Ovary (tissue), 9 donors: ENCODE results near the gene TAS2R31. TPM values are rescaled to one million over a fixed set of nuclear protein-coding genes. Genes with fewer than 3 reads are reported as not detected.

ENCODE experiments used
- DNase-seq, 5 donors: peaks; one replicate each; pipeline ENCODE4 v3.0.0-alpha.2; 2019 to 2020
- H3K27ac ChIP-seq, 2 donors: fragments of 200-600 bp; one replicate each; pipeline versions ENCODE4 v1.5.1 to v1.8.0; 2019 to 2022
- H3K27me3 ChIP-seq: fragments of 200-600 bp; one replicate; pipeline ENCODE4 v1.8.0; 2022
- H3K36me3 ChIP-seq: fragments of 200-600 bp; sonication (generic); one replicate; pipeline ENCODE4 v1.5.1; 2019
- H3K4me1 ChIP-seq: one replicate; pipeline ENCODE4 v1.8.1; 2013; ENCODE audit warnings: mild to moderate bottlenecking, moderate library complexity; ENCODE audit not compliant: insufficient read depth
- H3K4me3 ChIP-seq: fragments of 200-600 bp; sonication (generic); one replicate; pipeline ENCODE4 v1.5.1; 2017
- H3K9me3 ChIP-seq, 2 donors: fragments of 200-600 bp in 1 of 2; sonication (generic) in 1 of 2; one replicate each; pipeline versions ENCODE4 v1.5.1 to v1.8.1; 2013 to 2019; ENCODE audit warnings: mild to moderate bottlenecking in 1 of 2, moderate library complexity in 1 of 2
- EP300 ChIP-seq: sonication (generic); formaldehyde crosslinking; IDR thresholded peaks from one replicate; pipeline ENCODE4 v1.6.1; 2017; ENCODE audit warnings: antibody characterized with exemption
- POLR2A ChIP-seq: fragments of 450-650 bp; IDR thresholded peaks from one replicate; pipeline ENCODE4 v1.6.1; 2017; ENCODE audit warnings: antibody characterized with exemption, mild to moderate bottlenecking, moderate library complexity
- WGBS, 3 donors: extraction: QIAGEN DNeasy Blood & Tissue Kit in 1 of 3; methylation state at CpG; one replicate each; pipeline versions ENCODE4 v1.1.5 to v1.1.7; 2013 to 2017; 5-methylcytosine and 5-hydroxymethylcytosine counted together
- intact Hi-C, 4 donors: fragments of 100-400 bp; cut with DNase I; formaldehyde crosslinking; loops; one replicate each; pipeline versions ENCODE4 v1.11.0 to v1.15.1; 2022 to 2023
- polyA plus RNA-seq, 2 donors: library from polyadenylated mRNA; stranded (reverse); fragments of 200-250 nt in 1 of 2; fragments of 350-450 nt in 1 of 2; fragmentation: Illumina TruSeq in 1 of 2; extraction: RNeasy Lipid Tissue Mini Kit (QIAGEN cat#74804) in 1 of 2; gene quantifications; one replicate each; pipeline ENCODE4 v1.2.3, GENCODE V29; 2013 to 2014
- total RNA-seq, 7 donors: library from RNA; depleted of rRNA in 2 of 7; stranded (reverse); fragments of >200 nt in 2 of 7; fragmentation: NEBNext Ultra II Directional in 3 of 7; extraction: Animal tissue kit (Norgen Biotek cat#: 25700) in 3 of 7; gene quantifications; one replicate each; pipeline versions ENCODE4 v1.1.0 to v1.2.4, GENCODE V29; 2016 to 2023
- TF ChIP-seq, protein P1 (sequence below), 3 donors: fragments of 450-650 bp in 2 of 3; fragments of 200-600 bp in 1 of 3; IDR thresholded peaks; one replicate each; pipeline versions ENCODE4 v1.5.1 to v1.8.0; 2016 to 2022; ENCODE audit warnings: antibody characterized with exemption in 3 of 3, mild to moderate bottlenecking in 1 of 3
- donor health status: DM: no; HTN: no; CAD: no; lungs with moderate emphysema.
- donor health status: DM: no; HTN: no; CAD: no.
- donor health status: Bipolar disorder and iron deficiency.
- donor health status: DM: yes; HTN: yes; CAD: no.
- donor health status: DM: no; HTN: no; CAD: no.
- donor health status: DM: yes; HTN: yes; CAD: no.

The TAS2R31 gene
- total and polyA plus RNA-seq, 9 donors: 0.18 to 8.6 (median 3.8) TPM

DNA sequence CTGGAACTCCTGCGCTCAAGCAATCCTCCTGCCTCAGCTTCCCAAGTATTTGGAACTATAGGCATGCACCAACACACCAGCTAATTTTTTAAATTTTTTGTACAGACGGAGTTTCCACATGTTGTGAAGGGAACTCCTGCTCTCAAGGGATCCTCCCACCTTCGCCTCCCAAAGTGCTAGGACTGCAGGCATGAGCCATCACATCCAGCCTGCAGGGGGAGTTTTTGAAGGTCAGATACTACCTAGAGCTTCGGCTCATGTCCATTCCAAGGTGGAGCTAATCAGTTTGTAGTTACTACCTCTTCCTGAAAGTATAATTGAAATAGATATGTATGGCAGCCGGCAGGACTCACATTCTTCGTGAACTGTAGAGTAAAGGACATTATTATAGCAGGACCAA, 5.1 kb downstream of the TAS2R31 start:
- H3K4me1 ChIP-seq: no peaks in the 10 kb centered on the region
- no peak overlapping the region for H3K27ac ChIP-seq
- H3K9me3 ChIP-seq: no peaks in the 10 kb centered on the region
- no peaks in the 10 kb centered on the region for H3K36me3 ChIP-seq
- intact Hi-C loops: no loop called here
- H3K4me3 ChIP-seq: no peak overlapping the region
- DNase-seq: no peak
- 94% methylated on average over 6 of the region's 6 CpGs for WGBS, 3 donors
- TF ChIP-seq POLR2A: no peak
- TF ChIP-seq, protein P1, sequence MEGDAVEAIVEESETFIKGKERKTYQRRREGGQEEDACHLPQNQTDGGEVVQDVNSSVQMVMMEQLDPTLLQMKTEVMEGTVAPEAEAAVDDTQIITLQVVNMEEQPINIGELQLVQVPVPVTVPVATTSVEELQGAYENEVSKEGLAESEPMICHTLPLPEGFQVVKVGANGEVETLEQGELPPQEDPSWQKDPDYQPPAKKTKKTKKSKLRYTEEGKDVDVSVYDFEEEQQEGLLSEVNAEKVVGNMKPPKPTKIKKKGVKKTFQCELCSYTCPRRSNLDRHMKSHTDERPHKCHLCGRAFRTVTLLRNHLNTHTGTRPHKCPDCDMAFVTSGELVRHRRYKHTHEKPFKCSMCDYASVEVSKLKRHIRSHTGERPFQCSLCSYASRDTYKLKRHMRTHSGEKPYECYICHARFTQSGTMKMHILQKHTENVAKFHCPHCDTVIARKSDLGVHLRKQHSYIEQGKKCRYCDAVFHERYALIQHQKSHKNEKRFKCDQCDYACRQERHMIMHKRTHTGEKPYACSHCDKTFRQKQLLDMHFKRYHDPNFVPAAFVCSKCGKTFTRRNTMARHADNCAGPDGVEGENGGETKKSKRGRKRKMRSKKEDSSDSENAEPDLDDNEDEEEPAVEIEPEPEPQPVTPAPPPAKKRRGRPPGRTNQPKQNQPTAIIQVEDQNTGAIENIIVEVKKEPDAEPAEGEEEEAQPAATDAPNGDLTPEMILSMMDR (IDR thresholded peaks at IDR 0.05): no peak
- no peak for TF ChIP-seq EP300
- peaks cover 2% of the 10 kb centered on the region for H3K27me3 ChIP-seq

GRCh38 chr12:11023387-11023786, 7.8 kb downstream of the TAS2R31 start:
- no peak for DNase-seq
- Histone ChIP-seq H3K27ac (no peak overlapping the region), H3K4me1 (no peaks in the 10 kb centered on the region), H3K36me3 (no peaks in the 10 kb centered on the region), H3K9me3 (no peaks in the 10 kb centered on the region), H3K4me3 (no peak overlapping the region), H3K27me3 (no peaks in the 10 kb centered on the region)
- WGBS, 3 donors: 65 to 74% (median 67%) methylated on average over 2 of the region's 2 CpGs
- intact Hi-C loops: no loop called here
- TF ChIP-seq EP300 (no peak), POLR2A (no peak)
- TF ChIP-seq, protein P1 (IDR thresholded peaks at IDR 0.05): no peak

- WGBS, 3 donors: 78 to 87% (median 86%) methylated on average over 1 of the region's 1 CpG
- no peak within 1 kb of the TSS for H3K27ac ChIP-seq
Measured at GRCh38 chr12:11022520-11022919, 8.7 kb downstream of the TAS2R31 start, which contains the start of gene TAS2R19. TSS of gene TAS2R19 (minus strand) at chr12:11022620. CDS start at chr12:11022571, 49 bp downstream.

GRCh38 chr12:11016937-11017336, 14.3 kb downstream of the TAS2R31 start:
- H3K27ac ChIP-seq: no peak overlapping the region
- H3K9me3 ChIP-seq: no peaks in the 10 kb centered on the region
- no peak for TF ChIP-seq EP300
- no peak for TF ChIP-seq POLR2A
- TF ChIP-seq, protein P1 (IDR thresholded peaks at IDR 0.05): no peak
- no peak overlapping the region for H3K4me3 ChIP-seq
- H3K27me3 ChIP-seq: no peaks in the 10 kb centered on the region
- 55 to 98% (median 92%) methylated on average over 1 of the region's 1 CpG for WGBS, 3 donors
- H3K36me3 ChIP-seq: no peaks in the 10 kb centered on the region
- no peaks in the 10 kb centered on the region for H3K4me1 ChIP-seq
- intact Hi-C loops: no loop called here
- DNase-seq: no peak

More at GRCh38 chr12:11022520-11022919, 8.7 kb downstream of the TAS2R31 start, which contains the start of gene TAS2R19:
- no peak within 1 kb of the TSS for H3K4me3 ChIP-seq
- no peaks in the 10 kb centered on the region for H3K4me1 ChIP-seq
- H3K36me3 ChIP-seq: no peaks in the 10 kb centered on the region
- no peak for DNase-seq
- no peaks in the 10 kb centered on the region for H3K9me3 ChIP-seq
- intact Hi-C loops: no loop called here
- TF ChIP-seq EP300: no peak
- no peak for TF ChIP-seq POLR2A
- no peaks in the 10 kb centered on the region for H3K27me3 ChIP-seq

DNA sequence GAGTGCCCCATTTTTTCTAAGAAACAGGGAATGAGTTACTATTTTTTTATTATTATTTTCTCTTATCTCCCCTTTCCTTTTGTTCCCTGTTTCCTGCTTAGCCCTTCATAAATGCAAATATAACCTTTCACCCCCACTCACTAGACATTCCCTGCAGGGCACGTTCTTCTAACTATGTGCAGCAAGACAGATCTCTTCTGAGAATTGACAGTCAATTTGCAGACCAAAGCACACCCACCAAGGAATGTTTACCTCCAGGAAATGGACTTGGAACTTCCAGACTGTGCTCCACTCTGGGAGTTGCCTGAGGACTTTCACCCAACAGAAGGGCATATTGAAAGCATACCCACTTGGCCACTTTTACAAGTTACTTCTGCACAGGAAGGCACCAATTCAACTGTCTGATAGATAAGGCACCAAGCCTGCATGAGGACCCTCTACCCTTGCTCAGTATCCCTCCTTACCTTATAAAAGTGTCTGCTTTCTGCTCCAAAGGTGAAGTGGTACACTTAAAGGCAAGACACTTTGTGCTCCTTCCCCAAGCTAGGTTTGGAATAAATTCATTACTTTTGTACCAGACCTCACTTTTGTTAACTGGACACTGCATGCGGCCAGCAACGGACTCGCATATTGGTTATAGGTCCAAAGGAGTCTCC, 15.3 kb downstream of the TAS2R31 start:
- intact Hi-C loops: no loop called here
- 87 to 90% (median 88%) methylated on average over 4 of the region's 4 CpGs for WGBS, 3 donors
- Histone ChIP-seq H3K27me3 (no peaks in the 10 kb centered on the region), H3K4me3 (no peak overlapping the region), H3K9me3 (no peaks in the 10 kb centered on the region), H3K4me1 (no peaks in the 10 kb centered on the region), H3K36me3 (no peaks in the 10 kb centered on the region), H3K27ac (no peak overlapping the region)
- TF ChIP-seq POLR2A (no peak), EP300 (no peak)
- TF ChIP-seq, protein P1 (IDR thresholded peaks at IDR 0.05): no peak
- DNase-seq: no peak
